Endothelial cell of umbilical vein (primary cell): ENCODE data around the gene CD33. TPM values are rescaled to one million over a fixed set of nuclear protein-coding genes. Genes with fewer than 3 reads are reported as not detected.

Experiments used
- BruUV-seq: library from RNA; stranded (reverse); fragments of 400-500 nt; replicated peaks from 2 replicates; lab custom pipeline; 2021; lab: Mats Ljungman, UMichigan
- CTCF ChIA-PET: fragments of 300-600, 350-600 bp; sonication (Branson Sonifier 250); formaldehyde crosslinking; loops from one replicate; lab custom pipeline; 2021; ENCODE audit warnings: antibody characterized with exemption, inconsistent platforms; lab: Charles Lee
- POLR2A ChIA-PET: fragments of 300-600, 350-600 bp; sonication (Branson Sonifier 250); formaldehyde crosslinking; loops from one replicate; lab custom pipeline; 2021; ENCODE audit warnings: antibody characterized with exemption, inconsistent platforms; lab: Charles Lee
- DNase-seq: peaks from one replicate; pipeline ENCODE4 v3.0.0-alpha.2; 2011; ENCODE audit warnings: low read depth, low spot score
- FAIRE-seq: peaks from 2 replicates; lab custom pipeline; 2011; peaks lifted over from hg19 to GRCh38; lab: Jason Lieb, UNC
- H2AFZ ChIP-seq: 2 replicates; pipeline ENCODE4 v1.6.0; 2012; ENCODE audit warnings: low read depth, low read length, control low read depth, inconsistent platforms
- H3K27ac ChIP-seq: 2 replicates; pipeline ENCODE4 v1.5.1; 2011; ENCODE audit warnings: low read depth, mild to moderate bottlenecking, control low read depth, low read length, moderate library complexity; ENCODE audit not compliant: insufficient read depth
- H3K27me3 ChIP-seq, 2 experiments: 2 replicates each; pipeline versions ENCODE4 v1.6.0 to v1.6.1; 2011; ENCODE audit warnings: low read length in 2 of 2, mixed read lengths in 1 of 2; ENCODE audit not compliant: control insufficient read depth in 2 of 2, insufficient read depth in 2 of 2
- H3K36me3 ChIP-seq, 2 experiments: 2 replicates in 1 of 2; 3 replicates in 1 of 2; pipeline ENCODE4 v1.5.1; 2011; ENCODE audit warnings: low read length in 2 of 2, mild to moderate bottlenecking in 1 of 2, moderate library complexity in 1 of 2; ENCODE audit not compliant: control insufficient read depth in 2 of 2, insufficient read depth in 2 of 2; ENCODE audit errors: extremely low read depth in 1 of 2
- H3K4me1 ChIP-seq: 3 replicates; pipeline ENCODE4 v1.5.1; 2011; ENCODE audit warnings: mild to moderate bottlenecking, low read length; ENCODE audit not compliant: control insufficient read depth, insufficient read depth; ENCODE audit errors: extremely low read depth
- H3K4me2 ChIP-seq: 2 replicates; pipeline ENCODE4 v1.6.1; 2011; ENCODE audit warnings: low read length, control low read depth, mixed read lengths; ENCODE audit not compliant: insufficient read depth
- H3K4me3 ChIP-seq, 3 experiments: fragments of 200-600 bp in 1 of 3; sonication (generic), shearing (Covaris generic) in 1 of 3; replicated peaks in 1 of 3; 2 replicates each; pipeline ENCODE4 v1.5.1; 2011 to 2016; ENCODE audit warnings: control low read depth in 3 of 3, low read length in 3 of 3, mild to moderate bottlenecking in 2 of 3, inconsistent platforms in 1 of 3, low read depth in 1 of 3, moderate library complexity in 1 of 3; ENCODE audit not compliant: insufficient read depth in 1 of 3
- H3K79me2 ChIP-seq: 2 replicates; pipeline ENCODE4 v1.6.0; 2012; ENCODE audit warnings: low read length, inconsistent platforms; ENCODE audit not compliant: control insufficient read depth, insufficient read depth
- H3K9ac ChIP-seq: replicated peaks from 2 replicates; pipeline ENCODE3; 2011; ENCODE audit warnings: low read length, control low read depth; ENCODE audit not compliant: insufficient read depth; ENCODE audit errors: extremely low read depth
- H3K9me1 ChIP-seq: replicated peaks from 3 replicates; pipeline ENCODE4 v1.6.0; 2011; ENCODE audit warnings: mild to moderate bottlenecking, low read length; ENCODE audit not compliant: control insufficient read depth, insufficient read depth; ENCODE audit errors: extremely low read depth
- H3K9me3 ChIP-seq: replicated peaks from 2 replicates; pipeline ENCODE4 v1.5.1; 2012; ENCODE audit warnings: low read length, inconsistent platforms; ENCODE audit not compliant: control insufficient read depth, insufficient read depth
- H4K20me1 ChIP-seq: replicated peaks from 2 replicates; pipeline ENCODE3; 2011; ENCODE audit warnings: mild to moderate bottlenecking, low read length; ENCODE audit not compliant: control insufficient read depth, insufficient read depth; ENCODE audit errors: extremely low read depth
- CTCF ChIP-seq, 2 donors: IDR thresholded peaks; 1 replicate in 1 of 2; 2 replicates in 1 of 2; pipeline ENCODE4 v1.5.1; 2011; ENCODE audit warnings: low read length in 2 of 2, mild to moderate bottlenecking in 2 of 2, moderate library complexity in 2 of 2, control low read depth in 1 of 2, inconsistent platforms in 1 of 2, low read depth in 1 of 2; ENCODE audit not compliant: insufficient read depth in 1 of 2; ENCODE audit errors: extremely low read depth in 1 of 2
- EZH2 ChIP-seq: IDR thresholded peaks from 2 replicates; pipeline ENCODE4 v1.6.1; 2012; ENCODE audit warnings: borderline replicate concordance, low read depth, mild to moderate bottlenecking, moderate library complexity, low read length, inconsistent platforms; ENCODE audit not compliant: severe bottlenecking
- FOS ChIP-seq: IDR thresholded peaks from 2 replicates; pipeline ENCODE4 v1.6.1; 2011; ENCODE audit warnings: mild to moderate bottlenecking, low read length, moderate library complexity, borderline replicate concordance; ENCODE audit not compliant: insufficient read depth
- GATA2 ChIP-seq: IDR thresholded peaks from 2 replicates; pipeline ENCODE4 v1.7.0; 2011; ENCODE audit warnings: low read depth, mild to moderate bottlenecking, moderate library complexity, mixed read lengths, low read length; ENCODE audit not compliant: insufficient read length, insufficient read depth
- JUN ChIP-seq: IDR thresholded peaks from 2 replicates; pipeline ENCODE4 v1.6.1; 2011; ENCODE audit warnings: borderline replicate concordance, low read depth; ENCODE audit not compliant: insufficient read length, insufficient read depth
- MYC ChIP-seq: IDR thresholded peaks from one replicate; pipeline ENCODE4 v1.6.1; 2011; ENCODE audit warnings: mild to moderate bottlenecking, low read depth, low read length
- POLR2A ChIP-seq: IDR thresholded peaks from 2 replicates; pipeline ENCODE4 v1.6.1; 2012; ENCODE audit warnings: low read depth, mild to moderate bottlenecking, control low read depth, low read length
- POLR2AphosphoS5 ChIP-seq: IDR thresholded peaks from 2 replicates; pipeline ENCODE4 v1.6.1; 2012; ENCODE audit warnings: low read depth, mild to moderate bottlenecking, control low read depth, low read length, moderate library complexity; ENCODE audit not compliant: insufficient read depth
- dilution Hi-C: fragments of 300-500 bp; cut with MboI; formaldehyde crosslinking; loops from one replicate; pipeline ENCODE4 v1.15.0; 2019; ENCODE audit warnings: low sequenced_read_pairs; ENCODE audit not compliant: extremely low pct_ligation_motif_present
- intact Hi-C: fragments of 100-400 bp; cut with micrococcal nuclease; formaldehyde crosslinking; loops from one replicate; pipeline ENCODE4 v1.10.0; 2022
- polyA plus RNA-seq, 4 experiments: library from polyadenylated mRNA; depleted of rRNA in 3 of 4; stranded (reverse) in 3 of 4; unstranded in 1 of 4; fragments of >200 nt; gene quantifications; 2 replicates each; pipeline versions ENCODE4 v1.2.1 to v1.2.3, GENCODE V29; 2011 to 2012; ENCODE audit warnings: missing spikeins in 1 of 4
- total RNA-seq: library from RNA; stranded (reverse); gene quantifications from 2 replicates; pipeline ENCODE4 v1.2.3, GENCODE V29; 2021
- TF ChIP-seq, protein P1 (sequence below): IDR thresholded peaks from 2 replicates; pipeline ENCODE4 v1.6.1; 2011; ENCODE audit not compliant: insufficient read depth, insufficient read length

Gene CD33
- total and polyA plus RNA-seq, 2 donors (not counting 3 experiments of a cell fraction or from before 2014, with no cell fraction given), result not detected

GRCh38 chr19:51183629-51184028 is 41.3 kb upstream of the CD33 start:
- ChIA-PET CTCF (no interaction called here), POLR2A (no interaction called here)
- H3K27me3 ChIP-seq, result no peaks in the 10 kb centered on the region
- no TSS peak for BruUV-seq
- H3K9me1 ChIP-seq, result no peaks in the 10 kb centered on the region
- no peak overlapping the region for H3K9ac ChIP-seq
- H3K36me3 ChIP-seq, result no peaks in the 10 kb centered on the region
- H2AFZ ChIP-seq, result no peak overlapping the region
- FAIRE-seq (no peak), DNase-seq (no peak)
- H3K9me3 ChIP-seq, result no peaks in the 10 kb centered on the region
- dilution Hi-C loops, result no loop called here
- H3K4me2 ChIP-seq, result no peak overlapping the region
- H3K4me1 ChIP-seq, result no peaks in the 10 kb centered on the region
- intact Hi-C loops, result no loop called here
- no peaks in the 10 kb centered on the region for H3K79me2 ChIP-seq
- no peak for TF ChIP-seq GATA2
- no peak for TF ChIP-seq MYC
- TF ChIP-seq EZH2, result no peak
- no peak for TF ChIP-seq POLR2A
- TF ChIP-seq, protein P1, sequence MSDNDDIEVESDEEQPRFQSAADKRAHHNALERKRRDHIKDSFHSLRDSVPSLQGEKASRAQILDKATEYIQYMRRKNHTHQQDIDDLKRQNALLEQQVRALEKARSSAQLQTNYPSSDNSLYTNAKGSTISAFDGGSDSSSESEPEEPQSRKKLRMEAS, result no peak
- no peak for TF ChIP-seq FOS
- TF ChIP-seq POLR2AphosphoS5, result no peak
- no peak for TF ChIP-seq CTCF (IDR thresholded peaks at IDR 0.05; ENCODE audit: extremely low read depth in 1 of 2, insufficient read depth in 1 of 2, low read depth in 1 of 2, low read length in 2 of 2)
- TF ChIP-seq JUN, result no peak
- no peak overlapping the region for H3K4me3 ChIP-seq
- no peak overlapping the region for H3K27ac ChIP-seq
- no peaks in the 10 kb centered on the region for H4K20me1 ChIP-seq
